ENCODE measurements around the gene CFDP1.
A peak's percentile ranks its signal among the peaks of the same experiment; 100 is the strongest.

The CFDP1 gene

DNA sequence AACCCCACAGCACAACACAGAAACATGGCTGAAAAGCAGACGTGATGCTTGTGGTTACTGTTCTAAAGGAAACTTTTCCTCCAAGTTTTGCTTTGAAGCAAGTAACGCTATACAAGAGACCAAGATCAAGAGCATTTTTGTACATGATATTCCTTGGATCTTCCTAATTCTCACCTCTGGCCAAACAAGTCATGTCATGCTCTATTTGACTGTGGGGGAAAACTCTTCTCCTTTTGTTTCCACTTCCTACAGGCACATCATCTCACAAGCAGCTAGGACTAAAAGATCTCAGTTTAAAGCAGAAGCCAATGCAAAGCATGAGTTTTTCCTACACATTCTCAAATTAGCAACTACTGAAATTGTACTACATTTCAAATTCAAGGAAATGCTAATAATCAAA lies 50.7 kb downstream of the CFDP1 start:
- TF ChIP-seq, protein P1, sequence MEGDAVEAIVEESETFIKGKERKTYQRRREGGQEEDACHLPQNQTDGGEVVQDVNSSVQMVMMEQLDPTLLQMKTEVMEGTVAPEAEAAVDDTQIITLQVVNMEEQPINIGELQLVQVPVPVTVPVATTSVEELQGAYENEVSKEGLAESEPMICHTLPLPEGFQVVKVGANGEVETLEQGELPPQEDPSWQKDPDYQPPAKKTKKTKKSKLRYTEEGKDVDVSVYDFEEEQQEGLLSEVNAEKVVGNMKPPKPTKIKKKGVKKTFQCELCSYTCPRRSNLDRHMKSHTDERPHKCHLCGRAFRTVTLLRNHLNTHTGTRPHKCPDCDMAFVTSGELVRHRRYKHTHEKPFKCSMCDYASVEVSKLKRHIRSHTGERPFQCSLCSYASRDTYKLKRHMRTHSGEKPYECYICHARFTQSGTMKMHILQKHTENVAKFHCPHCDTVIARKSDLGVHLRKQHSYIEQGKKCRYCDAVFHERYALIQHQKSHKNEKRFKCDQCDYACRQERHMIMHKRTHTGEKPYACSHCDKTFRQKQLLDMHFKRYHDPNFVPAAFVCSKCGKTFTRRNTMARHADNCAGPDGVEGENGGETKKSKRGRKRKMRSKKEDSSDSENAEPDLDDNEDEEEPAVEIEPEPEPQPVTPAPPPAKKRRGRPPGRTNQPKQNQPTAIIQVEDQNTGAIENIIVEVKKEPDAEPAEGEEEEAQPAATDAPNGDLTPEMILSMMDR (IDR thresholded peaks at IDR 0.05; ENCODE audit: low read depth, low read length, missing control alignments): no peak
- H3K4me3 ChIP-seq (ENCODE audit: low read depth, low read length): no peak overlapping the region
- in situ Hi-C loops (cut with HindIII; ENCODE audit: low sequenced_read_pairs): loop anchor here (25.0 kb wide), 1 partner anchor 145 kb away; no protein-coding TSS in a partner anchor
- no peak for DNase-seq (ENCODE audit: low read depth)

DNA sequence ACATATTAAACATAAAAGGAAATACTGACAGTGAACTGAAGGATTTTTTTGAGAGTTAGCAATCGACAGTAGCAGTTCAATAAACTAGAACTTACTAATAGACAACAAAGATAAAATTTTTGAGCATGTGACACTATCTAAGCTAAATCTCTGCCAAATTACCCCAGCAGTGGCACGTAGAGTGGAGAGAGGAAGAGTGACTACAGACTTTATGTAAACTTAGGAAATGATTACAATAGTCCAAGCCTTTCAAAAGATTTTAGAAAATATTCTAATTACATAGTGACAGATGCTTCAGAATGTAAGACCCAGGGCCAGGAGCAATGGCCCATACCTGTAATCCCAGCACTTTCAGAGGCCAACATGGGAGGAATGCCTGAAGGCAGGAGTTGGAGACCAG lies 52.4 kb downstream of the CFDP1 start:
- TF ChIP-seq, protein P1 (IDR thresholded peaks at IDR 0.05; ENCODE audit: low read depth, low read length, missing control alignments): no peak
- DNase-seq (ENCODE audit: low read depth): no peak
- no peak overlapping the region for H3K4me3 ChIP-seq (ENCODE audit: low read depth, low read length)
- in situ Hi-C loops (cut with HindIII; ENCODE audit: low sequenced_read_pairs): loop anchor here (25.0 kb wide), 1 partner anchor 144 kb away; no protein-coding TSS in a partner anchor

DNA sequence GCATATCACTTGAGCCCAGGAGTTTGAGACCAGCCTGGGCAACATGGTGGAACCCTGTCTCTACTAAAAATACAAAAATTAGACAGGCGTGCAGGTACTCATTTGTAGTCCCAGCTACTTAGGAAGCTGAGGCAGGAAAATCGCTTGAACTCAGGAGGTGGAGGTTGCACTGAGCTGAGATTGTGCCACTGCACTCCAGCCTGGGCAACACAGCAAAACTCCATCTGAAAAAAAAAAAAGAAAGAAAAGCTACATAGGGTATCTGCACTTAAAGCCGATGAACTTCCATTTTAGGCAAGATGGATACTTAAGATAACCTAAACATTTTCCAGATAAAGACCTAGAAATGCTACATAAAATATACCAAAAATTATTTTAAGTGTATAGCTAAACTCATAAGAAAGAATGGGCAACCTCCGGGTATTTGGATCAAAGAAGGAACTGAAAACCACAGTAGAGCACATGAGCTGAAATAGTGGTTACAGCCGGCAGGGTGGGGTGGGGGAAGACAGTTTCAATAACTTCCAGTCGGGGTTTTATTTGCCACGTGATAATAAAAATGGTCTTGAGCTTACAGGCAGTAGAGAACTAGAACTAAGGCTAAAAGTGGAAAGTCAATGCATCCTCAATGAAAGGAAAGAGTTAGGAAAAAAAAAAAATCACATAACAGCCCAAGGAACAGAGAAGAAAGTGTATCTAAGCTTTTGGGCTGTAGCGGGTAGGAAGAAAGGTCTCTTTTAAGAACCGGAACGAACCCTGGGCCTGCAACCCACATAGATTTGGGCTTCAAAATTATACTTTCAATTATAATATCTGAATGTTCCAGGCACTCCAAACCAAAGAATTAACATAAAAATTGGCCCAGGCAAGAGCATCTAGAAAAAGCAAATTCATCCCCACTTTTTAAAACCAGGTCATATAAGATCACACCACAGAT lies 53.1 kb downstream of the CFDP1 start:
- TF ChIP-seq, protein P1 (IDR thresholded peaks at IDR 0.05; ENCODE audit: low read depth, low read length, missing control alignments): no peak
- DNase-seq (ENCODE audit: low read depth): no peak
- in situ Hi-C loops (cut with HindIII; ENCODE audit: low sequenced_read_pairs): loop anchor here (25.0 kb wide), 1 partner anchor 143 kb away; no protein-coding TSS in a partner anchor
- no peak overlapping the region for H3K4me3 ChIP-seq (ENCODE audit: low read depth, low read length)

DNA sequence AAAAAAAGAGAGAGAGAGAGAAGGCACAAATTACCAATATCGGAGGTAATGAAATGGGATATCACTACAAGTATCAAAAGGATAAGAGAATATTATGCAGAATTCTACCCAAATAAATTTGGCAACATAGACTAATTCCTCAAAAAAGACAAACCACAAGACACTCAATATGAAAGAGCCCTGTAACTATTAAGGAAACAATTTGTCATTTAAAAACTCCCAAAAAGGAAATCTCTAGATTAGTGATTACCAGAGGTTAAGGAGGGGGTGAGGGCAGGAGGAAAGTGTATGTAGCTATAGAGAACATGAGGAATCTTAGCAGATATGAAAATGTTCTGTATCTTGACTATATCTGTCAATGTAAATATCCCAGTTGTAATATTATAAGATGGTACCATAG lies 54.0 kb downstream of the CFDP1 start:
- in situ Hi-C loops (cut with HindIII; ENCODE audit: low sequenced_read_pairs): loop anchor here (25.0 kb wide), 1 partner anchor 142 kb away; no protein-coding TSS in a partner anchor
- TF ChIP-seq, protein P1 (IDR thresholded peaks at IDR 0.05; ENCODE audit: low read depth, low read length, missing control alignments): no peak
- H3K4me3 ChIP-seq (ENCODE audit: low read depth, low read length): no peak overlapping the region
- DNase-seq (ENCODE audit: low read depth): no peak

DNA sequence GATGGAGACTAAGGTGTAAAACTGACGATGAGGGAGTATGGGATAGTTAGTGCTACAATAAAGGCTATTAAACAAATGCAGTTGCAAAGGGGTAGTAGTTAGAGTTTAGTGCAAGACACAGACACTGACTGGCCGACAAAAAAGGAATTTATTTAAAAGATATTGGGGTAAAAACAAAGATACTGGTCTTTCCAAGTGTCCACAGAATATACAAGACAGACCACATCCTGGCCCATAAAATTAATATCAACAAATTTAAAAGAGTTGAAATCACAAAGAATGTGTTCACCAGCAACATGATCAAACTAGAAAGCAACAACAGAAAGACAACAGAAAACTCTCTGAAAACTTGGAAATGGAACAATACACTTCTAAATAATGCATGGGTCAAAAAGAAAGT lies 54.7 kb downstream of the CFDP1 start:
- H3K4me3 ChIP-seq (ENCODE audit: low read depth, low read length): no peak overlapping the region
- in situ Hi-C loops (cut with HindIII; ENCODE audit: low sequenced_read_pairs): loop anchor here (25.0 kb wide), 1 partner anchor 141 kb away; no protein-coding TSS in a partner anchor
- TF ChIP-seq, protein P1 (IDR thresholded peaks at IDR 0.05; ENCODE audit: low read depth, low read length, missing control alignments): no peak
- no peak for DNase-seq (ENCODE audit: low read depth)

DNA sequence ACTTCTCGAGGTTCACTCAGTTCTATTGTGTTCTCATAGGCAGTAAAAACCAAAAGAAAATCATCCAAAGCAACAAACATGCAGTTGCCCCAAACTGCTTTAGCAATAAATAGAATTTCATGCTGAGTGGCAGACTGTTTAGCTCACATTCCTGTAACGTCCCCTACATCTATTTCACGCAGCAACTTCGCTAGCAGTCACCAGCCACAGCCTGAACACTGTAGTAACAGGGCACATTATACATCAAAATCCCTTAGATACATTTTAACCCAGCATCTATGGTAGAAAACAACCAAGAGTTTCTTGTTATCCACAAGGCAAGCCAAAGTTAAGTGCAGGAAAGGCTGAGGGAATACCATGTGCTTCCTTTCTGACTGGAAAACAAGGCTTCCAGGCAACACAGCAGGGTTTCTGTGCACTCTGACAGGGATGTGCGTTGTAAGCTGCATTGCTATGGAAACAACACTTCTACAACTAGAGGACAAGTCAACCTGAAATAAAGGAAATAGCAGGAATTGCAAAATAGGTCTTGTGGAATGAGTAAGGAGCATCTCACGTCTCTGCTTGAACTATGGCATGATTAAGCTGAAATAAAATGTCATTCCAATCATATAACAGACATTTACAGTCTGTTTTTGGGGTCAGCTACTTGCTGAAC lies 55.4 kb downstream of the CFDP1 start:
- TF ChIP-seq, protein P1 (IDR thresholded peaks at IDR 0.05; ENCODE audit: low read depth, low read length, missing control alignments): no peak
- DNase-seq (ENCODE audit: low read depth): peak; percentile 97
- in situ Hi-C loops (cut with HindIII; ENCODE audit: low sequenced_read_pairs): loop anchor here (25.0 kb wide), 1 partner anchor 141 kb away; no protein-coding TSS in a partner anchor
- no peak overlapping the region for H3K4me3 ChIP-seq (ENCODE audit: low read depth, low read length)
